Astrocyte (in vitro differentiated cells and primary cell): ENCODE results near the gene DCAF5. TPM values are rescaled to one million over a fixed set of nuclear protein-coding genes. Genes with fewer than 3 reads are reported as not detected.

Source experiments
- DNase-seq: peaks from one replicate; pipeline ENCODE4 v3.0.0-alpha.2; 2010; ENCODE audit warnings: low read depth
- FAIRE-seq: peaks from 2 replicates; lab custom pipeline; 2011; peaks lifted over from hg19 to GRCh38; lab: Jason Lieb, UNC
- H2AFZ ChIP-seq: 2 replicates; pipeline ENCODE4 v1.6.0; 2012; ENCODE audit warnings: low read depth, low read length, inconsistent platforms
- H3K27ac ChIP-seq: 2 replicates; pipeline ENCODE4 v1.5.1; 2011; ENCODE audit warnings: low read depth, low read length, inconsistent platforms
- H3K27me3 ChIP-seq: 2 replicates; pipeline ENCODE4 v1.6.0; 2011; ENCODE audit warnings: low read length, inconsistent platforms; ENCODE audit not compliant: insufficient read depth
- H3K36me3 ChIP-seq: 2 replicates; pipeline ENCODE4 v1.5.1; 2011; ENCODE audit warnings: low read length, inconsistent platforms; ENCODE audit not compliant: insufficient read depth
- H3K4me1 ChIP-seq: 2 replicates; pipeline ENCODE4 v1.5.1; 2011; ENCODE audit warnings: low read length, inconsistent platforms; ENCODE audit not compliant: insufficient read depth
- H3K4me2 ChIP-seq: 2 replicates; pipeline ENCODE4 v1.6.0; 2012; ENCODE audit warnings: low read length, inconsistent platforms
- H3K4me3 ChIP-seq: 2 replicates; pipeline ENCODE4 v1.5.1; 2011; ENCODE audit warnings: low read depth, mild to moderate bottlenecking, low read length, inconsistent platforms; ENCODE audit not compliant: insufficient read depth
- H3K79me2 ChIP-seq: 2 replicates; pipeline ENCODE4 v1.6.0; 2012; ENCODE audit warnings: mild to moderate bottlenecking, low read length, inconsistent platforms; ENCODE audit not compliant: insufficient read depth
- H3K9ac ChIP-seq: 2 replicates; pipeline ENCODE4 v1.6.0; 2012; ENCODE audit warnings: mild to moderate bottlenecking, low read length, inconsistent platforms
- H3K9me3 ChIP-seq: 2 replicates; pipeline ENCODE4 v1.5.1; 2012; ENCODE audit warnings: low read depth, mild to moderate bottlenecking, low read length, inconsistent platforms; ENCODE audit not compliant: insufficient read depth
- H4K20me1 ChIP-seq: 2 replicates; pipeline ENCODE4 v1.6.0; 2012; ENCODE audit warnings: low read length, inconsistent platforms; ENCODE audit not compliant: insufficient read depth
- H3K27ac Mint-ChIP-seq: one replicate; pipeline ENCODE4 v1.8.0; 2021; ENCODE audit warnings: mild to moderate bottlenecking, mixed read lengths; ENCODE audit not compliant: unreplicated experiment
- H3K27me3 Mint-ChIP-seq: one replicate; pipeline ENCODE4 v1.8.0; 2021; ENCODE audit warnings: low read depth, mixed read lengths; ENCODE audit not compliant: unreplicated experiment
- H3K36me3 Mint-ChIP-seq: one replicate; pipeline ENCODE4 v1.8.0; 2021; ENCODE audit warnings: low read depth, mixed read lengths; ENCODE audit not compliant: unreplicated experiment
- H3K4me1 Mint-ChIP-seq: one replicate; pipeline ENCODE4 v1.8.0; 2021; ENCODE audit warnings: low read depth, mixed read lengths; ENCODE audit not compliant: unreplicated experiment
- H3K4me3 Mint-ChIP-seq: one replicate; pipeline ENCODE4 v1.8.0; 2021; ENCODE audit warnings: mild to moderate bottlenecking, moderate library complexity, mixed read lengths; ENCODE audit not compliant: unreplicated experiment
- H3K9me3 Mint-ChIP-seq: one replicate; pipeline ENCODE4 v1.8.0; 2021; ENCODE audit warnings: mild to moderate bottlenecking, mixed read lengths; ENCODE audit not compliant: unreplicated experiment
- CTCF ChIP-seq: IDR thresholded peaks from 2 replicates; pipeline ENCODE4 v1.5.1; 2011; ENCODE audit warnings: low read depth, mild to moderate bottlenecking, inconsistent platforms, low read length, moderate library complexity; ENCODE audit not compliant: insufficient read depth
- EZH2 ChIP-seq: IDR thresholded peaks from 2 replicates; pipeline ENCODE4 v1.6.1; 2012; ENCODE audit warnings: mild to moderate bottlenecking, low read length, inconsistent platforms; ENCODE audit not compliant: insufficient read depth
- total RNA-seq: library from RNA; stranded (reverse); gene quantifications from 2 replicates; pipeline ENCODE4 v1.2.1, GENCODE V29; 2021

DCAF5 gene
- total RNA-seq, 1 donor from 2014 or later, result 54.6 TPM

GRCh38 chr14:69093631-69094421, 59.1 kb downstream of the DCAF5 start:
- peaks cover 1% of the 10 kb centered on the region for H3K36me3 Mint-ChIP-seq
- peak overlapping the region; percentile 58 for H3K4me2 ChIP-seq
- peak overlapping the region; percentile 73 for H3K27ac ChIP-seq
- peaks cover 6% of the 10 kb centered on the region for H3K36me3 ChIP-seq
- H3K4me1 Mint-ChIP-seq, result peaks cover 66% of the 10 kb centered on the region
- FAIRE-seq (peak; percentile 17), DNase-seq (peak; percentile 74)
- peaks cover 24% of the 10 kb centered on the region for H3K4me1 ChIP-seq
- H3K4me3 ChIP-seq, result no peak overlapping the region
- H3K4me3 Mint-ChIP-seq, result peak overlapping the region; percentile 31
- peaks cover 25% of the 10 kb centered on the region for H3K79me2 ChIP-seq
- no peaks in the 10 kb centered on the region for H3K27me3 ChIP-seq
- no peak overlapping the region for H2AFZ ChIP-seq
- peaks cover 9% of the 10 kb centered on the region for H4K20me1 ChIP-seq
- H3K27me3 Mint-ChIP-seq, result no peaks in the 10 kb centered on the region
- TF ChIP-seq EZH2 (no peak), CTCF (no peak)
- peak overlapping the region; percentile 56 for H3K9ac ChIP-seq
- H3K9me3 ChIP-seq, result no peaks in the 10 kb centered on the region
- H3K27ac Mint-ChIP-seq, result peak overlapping the region; percentile 96
- H3K9me3 Mint-ChIP-seq, result no peaks in the 10 kb centered on the region

- H3K36me3 ChIP-seq, result peaks cover 6% of the 10 kb centered on the region
- Mint-ChIP-seq H3K27ac (peak overlapping the region; percentile 96), H3K4me1 (peaks cover 72% of the 10 kb centered on the region), H3K4me3 (no peak overlapping the region), H3K9me3 (no peaks in the 10 kb centered on the region), H3K27me3 (no peaks in the 10 kb centered on the region), H3K36me3 (peaks cover 1% of the 10 kb centered on the region)
- H4K20me1 ChIP-seq, result peaks cover 7% of the 10 kb centered on the region
- peak overlapping the region; percentile 73 for H3K27ac ChIP-seq
- no peaks in the 10 kb centered on the region for H3K27me3 ChIP-seq
- no peak for DNase-seq
- H3K4me3 ChIP-seq, result no peak overlapping the region
- TF ChIP-seq EZH2, result no peak
- no peak for TF ChIP-seq CTCF
- no peaks in the 10 kb centered on the region for H3K9me3 ChIP-seq
- H3K9ac ChIP-seq, result peak overlapping the region; percentile 56
- no peak overlapping the region for H2AFZ ChIP-seq
- peaks cover 24% of the 10 kb centered on the region for H3K4me1 ChIP-seq
- H3K4me2 ChIP-seq, result peak overlapping the region; percentile 58
- H3K79me2 ChIP-seq, result peaks cover 25% of the 10 kb centered on the region
- FAIRE-seq, result no peak
Observed at GRCh38 chr14:69092840-69093422, 60.0 kb downstream of the DCAF5 start.

- FAIRE-seq (no peak), DNase-seq (no peak)
- no peak overlapping the region for H3K4me3 ChIP-seq
- Mint-ChIP-seq H3K27me3 (no peaks in the 10 kb centered on the region), H3K36me3 (peaks cover 5% of the 10 kb centered on the region), H3K9me3 (no peaks in the 10 kb centered on the region), H3K27ac (peak overlapping the region; percentile 12), H3K4me1 (peaks cover 73% of the 10 kb centered on the region), H3K4me3 (no peak overlapping the region)
- no peak overlapping the region for H3K4me2 ChIP-seq
- H3K27me3 ChIP-seq, result no peaks in the 10 kb centered on the region
- TF ChIP-seq EZH2, result no peak
- TF ChIP-seq CTCF, result no peak
- peaks cover 25% of the 10 kb centered on the region for H3K79me2 ChIP-seq
- H3K9me3 ChIP-seq, result no peaks in the 10 kb centered on the region
- peaks cover 25% of the 10 kb centered on the region for H3K4me1 ChIP-seq
- peaks cover 9% of the 10 kb centered on the region for H3K36me3 ChIP-seq
- H2AFZ ChIP-seq, result no peak overlapping the region
- no peak overlapping the region for H3K27ac ChIP-seq
- no peak overlapping the region for H3K9ac ChIP-seq
- H4K20me1 ChIP-seq, result peaks cover 6% of the 10 kb centered on the region
Observed at GRCh38 chr14:69091695-69092094, 61.2 kb downstream of the DCAF5 start.
